KMS-11 (cell line): Measurements from ENCODE around the gene IL9.

Source experiments
- H2AFZ ChIP-seq: fragments of 200-600 bp; sonication (generic); 2 replicates; pipeline ENCODE4 v1.6.1; 2016; ENCODE audit warnings: antibody characterized with exemption, mixed run types, low read depth
- H3K27ac ChIP-seq: fragments of 200-600 bp; sonication (generic); 2 replicates; pipeline ENCODE4 v1.6.1; 2016; ENCODE audit warnings: mild to moderate bottlenecking, mixed run types
- H3K27me3 ChIP-seq: fragments of 200-600 bp; sonication (generic); 2 replicates; pipeline ENCODE4 v1.6.1; 2017; ENCODE audit warnings: mild to moderate bottlenecking, low read depth, mixed run types, moderate library complexity; ENCODE audit not compliant: insufficient read depth
- H3K36me3 ChIP-seq: fragments of 200-600 bp; sonication (generic); 2 replicates; pipeline ENCODE4 v1.6.1; 2017; ENCODE audit warnings: mild to moderate bottlenecking, mixed run types; ENCODE audit not compliant: insufficient read depth
- H3K4me1 ChIP-seq: fragments of 200-600 bp; sonication (generic); 2 replicates; pipeline ENCODE4 v1.6.1; 2016; ENCODE audit warnings: mild to moderate bottlenecking, low read depth, mixed run types; ENCODE audit not compliant: poor library complexity, severe bottlenecking
- H3K4me2 ChIP-seq: fragments of 200-600 bp; sonication (generic); 2 replicates; pipeline ENCODE4 v1.7.0; 2016; ENCODE audit warnings: mild to moderate bottlenecking, mixed run types
- H3K4me3 ChIP-seq: fragments of 200-600 bp; sonication (generic); IDR thresholded peaks from 2 replicates; pipeline ENCODE4 v1.6.1; 2017; ENCODE audit warnings: low read depth, low read length, mixed read lengths; ENCODE audit not compliant: insufficient read depth
- H3K79me2 ChIP-seq: fragments of 200-600 bp; sonication (generic); 2 replicates; pipeline ENCODE4 v1.6.1; 2016; ENCODE audit warnings: low read depth, mixed run types; ENCODE audit not compliant: insufficient read depth
- H3K9ac ChIP-seq: fragments of 200-600 bp; sonication (generic); 2 replicates; pipeline ENCODE4 v1.6.1; 2016; ENCODE audit warnings: mild to moderate bottlenecking, mixed run types
- H4K20me1 ChIP-seq: fragments of 200-600 bp; sonication (generic); 2 replicates; pipeline ENCODE4 v1.6.1; 2016; ENCODE audit warnings: mild to moderate bottlenecking, mixed run types; ENCODE audit not compliant: insufficient read depth
- CTCF ChIP-seq: fragments of 200-600 bp; sonication (generic); conservative IDR thresholded peaks from 2 replicates; pipeline ENCODE4 v1.6.1; 2017; ENCODE audit warnings: low read depth, mild to moderate bottlenecking, antibody characterized with exemption, low read length, moderate library complexity, mixed read lengths

IL9 gene

GRCh38 chr5:135851915-135852845 is 43.5 kb downstream of the IL9 start:
- no peak overlapping the region for H3K9ac ChIP-seq
- no peaks in the 10 kb centered on the region for H3K79me2 ChIP-seq
- H3K4me2 ChIP-seq: no peak overlapping the region
- H3K27me3 ChIP-seq: no peaks in the 10 kb centered on the region
- no peak overlapping the region for H3K4me3 ChIP-seq
- H2AFZ ChIP-seq: no peak overlapping the region
- no peak overlapping the region for H3K27ac ChIP-seq
- no peak for TF ChIP-seq CTCF
- no peaks in the 10 kb centered on the region for H3K4me1 ChIP-seq
- no peaks in the 10 kb centered on the region for H3K36me3 ChIP-seq
- H4K20me1 ChIP-seq: no peaks in the 10 kb centered on the region

GRCh38 chr5:135851186-135851914 is 44.3 kb downstream of the IL9 start:
- Histone ChIP-seq H3K27ac (no peak overlapping the region), H3K9ac (no peak overlapping the region), H4K20me1 (no peaks in the 10 kb centered on the region), H3K27me3 (no peaks in the 10 kb centered on the region), H3K36me3 (no peaks in the 10 kb centered on the region), H3K4me2 (no peak overlapping the region), H3K79me2 (no peaks in the 10 kb centered on the region), H2AFZ (no peak overlapping the region), H3K4me1 (no peaks in the 10 kb centered on the region), H3K4me3 (no peak overlapping the region)
- no peak for TF ChIP-seq CTCF

- no peak overlapping the region for H2AFZ ChIP-seq
- no peaks in the 10 kb centered on the region for H3K36me3 ChIP-seq
- no peaks in the 10 kb centered on the region for H4K20me1 ChIP-seq
- H3K4me2 ChIP-seq: no peak overlapping the region
- TF ChIP-seq CTCF: no peak
- no peak overlapping the region for H3K4me3 ChIP-seq
- no peaks in the 10 kb centered on the region for H3K4me1 ChIP-seq
- H3K27ac ChIP-seq: no peak overlapping the region
- H3K79me2 ChIP-seq: no peaks in the 10 kb centered on the region
- H3K9ac ChIP-seq: no peak overlapping the region
- no peaks in the 10 kb centered on the region for H3K27me3 ChIP-seq
These were observed 45.0 kb downstream of the IL9 start for GRCh38 chr5:135850671-135851070.

GRCh38 chr5:135850231-135850630 is 45.4 kb downstream of the IL9 start:
- Histone ChIP-seq H3K4me1 (no peaks in the 10 kb centered on the region), H2AFZ (no peak overlapping the region), H3K27me3 (no peaks in the 10 kb centered on the region), H3K79me2 (no peaks in the 10 kb centered on the region), H4K20me1 (no peaks in the 10 kb centered on the region), H3K36me3 (no peaks in the 10 kb centered on the region), H3K4me2 (no peak overlapping the region), H3K27ac (no peak overlapping the region), H3K4me3 (no peak overlapping the region), H3K9ac (no peak overlapping the region)
- TF ChIP-seq CTCF: no peak
